WI38 (cell line): ENCODE data around the gene SPACA6.
A peak's percentile ranks its signal among the peaks of the same experiment; 100 is the strongest.

Source experiments
- H3K4me3 ChIP-seq: 2 replicates; pipeline ENCODE4 v1.5.1; 2011; ENCODE audit warnings: low read depth, mild to moderate bottlenecking, control low read depth, low read length
- TF ChIP-seq, protein P1 (sequence below): IDR thresholded peaks from 2 replicates; pipeline ENCODE4 v1.5.1; 2012; ENCODE audit warnings: low read depth, mild to moderate bottlenecking, control low read depth, low read length

SPACA6 gene

DNA sequence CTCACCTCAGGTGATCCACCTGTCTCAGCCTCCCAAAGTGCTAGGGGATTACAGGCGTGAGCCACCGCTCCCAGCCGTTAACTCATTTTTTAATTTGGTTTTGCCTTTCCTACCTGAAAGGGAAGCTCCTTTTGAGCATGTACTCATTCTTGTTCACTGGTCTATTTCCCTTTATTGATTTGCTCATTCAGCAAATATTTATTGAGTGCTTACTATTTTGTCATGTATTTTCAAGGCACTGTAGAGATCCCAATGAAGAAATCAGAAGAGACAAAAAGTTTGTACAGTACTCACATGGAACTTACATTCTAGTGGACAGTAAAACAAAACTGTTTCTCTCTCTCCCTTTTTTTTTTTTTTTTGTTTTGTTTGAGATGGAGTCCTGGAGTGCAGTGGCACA is 13.8 kb downstream of the SPACA6 start:
- no peak overlapping the region for H3K4me3 ChIP-seq
- TF ChIP-seq, protein P1, sequence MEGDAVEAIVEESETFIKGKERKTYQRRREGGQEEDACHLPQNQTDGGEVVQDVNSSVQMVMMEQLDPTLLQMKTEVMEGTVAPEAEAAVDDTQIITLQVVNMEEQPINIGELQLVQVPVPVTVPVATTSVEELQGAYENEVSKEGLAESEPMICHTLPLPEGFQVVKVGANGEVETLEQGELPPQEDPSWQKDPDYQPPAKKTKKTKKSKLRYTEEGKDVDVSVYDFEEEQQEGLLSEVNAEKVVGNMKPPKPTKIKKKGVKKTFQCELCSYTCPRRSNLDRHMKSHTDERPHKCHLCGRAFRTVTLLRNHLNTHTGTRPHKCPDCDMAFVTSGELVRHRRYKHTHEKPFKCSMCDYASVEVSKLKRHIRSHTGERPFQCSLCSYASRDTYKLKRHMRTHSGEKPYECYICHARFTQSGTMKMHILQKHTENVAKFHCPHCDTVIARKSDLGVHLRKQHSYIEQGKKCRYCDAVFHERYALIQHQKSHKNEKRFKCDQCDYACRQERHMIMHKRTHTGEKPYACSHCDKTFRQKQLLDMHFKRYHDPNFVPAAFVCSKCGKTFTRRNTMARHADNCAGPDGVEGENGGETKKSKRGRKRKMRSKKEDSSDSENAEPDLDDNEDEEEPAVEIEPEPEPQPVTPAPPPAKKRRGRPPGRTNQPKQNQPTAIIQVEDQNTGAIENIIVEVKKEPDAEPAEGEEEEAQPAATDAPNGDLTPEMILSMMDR: no peak

DNA sequence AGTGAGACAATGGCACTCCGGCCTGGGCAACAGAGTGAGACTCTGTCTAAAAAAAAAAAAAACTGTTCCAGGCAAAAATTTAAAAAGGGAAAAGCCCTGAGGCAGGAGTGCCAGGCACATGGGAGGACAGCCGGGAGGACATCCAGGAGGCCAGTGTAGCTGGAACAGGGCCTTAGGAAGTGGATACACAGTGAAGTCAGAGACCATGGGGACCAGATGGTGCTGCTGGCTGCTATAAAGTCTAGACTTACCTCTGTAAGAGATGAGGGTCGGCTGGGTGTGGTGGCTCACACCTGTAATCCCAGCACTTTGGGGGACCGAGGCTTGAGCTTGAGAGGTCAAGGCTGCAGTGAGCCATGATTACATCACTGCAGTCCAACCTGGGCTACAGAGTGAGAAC is 15.7 kb downstream of the SPACA6 start:
- TF ChIP-seq, protein P1: no peak

DNA sequence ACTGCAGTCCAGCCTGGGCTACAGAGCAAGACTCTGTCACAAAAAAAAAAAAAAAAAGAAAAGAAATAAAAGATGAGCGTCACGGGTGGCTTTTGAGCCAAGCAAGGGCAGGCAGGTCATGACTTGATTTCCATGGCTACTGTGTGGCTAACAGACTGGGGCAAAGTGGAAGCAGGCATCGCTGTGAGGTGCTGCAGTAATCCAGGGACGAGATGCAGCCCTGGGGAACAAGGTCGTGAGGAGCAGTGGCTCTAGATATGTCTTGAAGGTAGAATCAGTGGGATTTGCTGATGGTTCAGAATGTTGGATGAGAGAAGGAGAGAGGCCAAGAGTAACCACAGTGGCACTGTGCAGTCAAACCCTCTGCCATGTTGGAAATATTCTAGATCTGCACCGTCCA is 16.4 kb downstream of the SPACA6 start:
- no peak overlapping the region for H3K4me3 ChIP-seq
- TF ChIP-seq, protein P1: no peak

More for the DNA sequence above, 15.7 kb downstream of the SPACA6 start:
- H3K4me3 ChIP-seq: no peak overlapping the region

DNA sequence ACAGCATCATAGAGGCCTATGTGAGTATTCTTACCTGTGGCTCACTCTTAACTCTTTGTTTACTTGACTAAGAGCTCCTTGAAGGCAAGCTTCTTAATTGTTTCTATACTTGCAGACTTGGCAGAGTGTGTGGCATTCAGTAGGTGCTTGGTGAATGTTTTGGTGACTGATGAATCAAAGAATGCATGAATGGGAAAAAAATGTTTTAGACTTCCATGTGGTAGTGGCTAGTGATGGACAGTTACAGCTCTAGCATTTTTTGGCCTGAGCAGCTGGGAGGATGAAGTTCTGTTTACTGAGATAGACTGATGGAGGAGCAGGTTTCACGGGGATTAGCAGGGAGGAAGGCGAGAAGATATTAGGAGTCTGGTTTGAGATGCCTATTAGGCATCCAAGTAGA is 17.0 kb downstream of the SPACA6 start:
- no peak overlapping the region for H3K4me3 ChIP-seq
- TF ChIP-seq, protein P1: no peak

DNA sequence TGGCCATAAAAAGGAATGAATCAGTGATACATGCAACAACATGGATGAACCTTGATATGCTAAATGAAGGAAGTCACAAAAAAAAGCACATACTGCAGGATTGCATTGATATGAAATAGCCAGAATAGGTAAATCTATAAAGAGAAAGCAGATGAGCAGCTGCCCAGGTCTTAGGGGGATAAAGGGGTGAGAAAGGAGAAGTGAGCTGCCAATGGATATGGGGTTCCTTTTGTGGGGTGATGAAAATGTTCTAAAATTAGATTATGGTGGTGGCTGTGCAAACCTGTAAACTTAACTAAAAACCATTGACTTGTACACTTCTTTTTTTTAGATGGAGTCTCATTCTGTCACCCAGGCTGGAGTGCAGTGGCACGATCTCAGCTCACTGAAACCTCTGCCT is 18.6 kb downstream of the SPACA6 start:
- TF ChIP-seq, protein P1: no peak

DNA sequence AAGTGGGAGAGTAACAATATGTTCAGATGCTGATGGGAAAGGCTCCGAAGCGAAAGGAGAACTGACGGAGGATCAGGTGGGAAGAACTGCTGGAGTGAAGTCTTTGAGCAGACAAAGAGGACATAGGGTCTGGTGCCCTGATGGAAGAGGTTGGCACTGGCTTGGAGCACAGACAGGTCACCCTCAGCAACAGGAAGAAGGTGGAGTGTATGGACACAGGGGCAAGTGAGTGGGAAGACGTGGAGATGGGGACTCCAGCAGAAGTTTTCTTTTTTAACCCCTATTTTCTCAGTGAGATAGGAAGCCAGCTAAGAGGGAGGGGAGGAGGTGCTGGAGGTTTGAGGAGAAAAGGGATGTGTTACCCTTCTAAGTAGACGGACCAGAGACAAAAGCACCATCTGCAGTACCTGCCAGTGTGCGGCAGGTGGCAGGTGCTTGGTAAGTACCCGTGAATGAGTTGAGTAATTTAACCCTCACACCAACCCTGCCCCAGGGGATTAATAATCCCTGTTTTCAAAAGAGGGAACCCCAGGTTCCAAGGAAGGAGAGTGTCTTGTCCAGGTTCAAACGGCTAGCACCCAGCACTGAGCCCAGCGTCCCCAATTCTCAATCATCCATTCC is 19.4 kb downstream of the SPACA6 start:
- no peak overlapping the region for H3K4me3 ChIP-seq
- TF ChIP-seq, protein P1: peak; percentile 34; the same call in 1 of the 2 replicates

More for the DNA sequence above, 18.6 kb downstream of the SPACA6 start:
- H3K4me3 ChIP-seq: no peak overlapping the region

DNA sequence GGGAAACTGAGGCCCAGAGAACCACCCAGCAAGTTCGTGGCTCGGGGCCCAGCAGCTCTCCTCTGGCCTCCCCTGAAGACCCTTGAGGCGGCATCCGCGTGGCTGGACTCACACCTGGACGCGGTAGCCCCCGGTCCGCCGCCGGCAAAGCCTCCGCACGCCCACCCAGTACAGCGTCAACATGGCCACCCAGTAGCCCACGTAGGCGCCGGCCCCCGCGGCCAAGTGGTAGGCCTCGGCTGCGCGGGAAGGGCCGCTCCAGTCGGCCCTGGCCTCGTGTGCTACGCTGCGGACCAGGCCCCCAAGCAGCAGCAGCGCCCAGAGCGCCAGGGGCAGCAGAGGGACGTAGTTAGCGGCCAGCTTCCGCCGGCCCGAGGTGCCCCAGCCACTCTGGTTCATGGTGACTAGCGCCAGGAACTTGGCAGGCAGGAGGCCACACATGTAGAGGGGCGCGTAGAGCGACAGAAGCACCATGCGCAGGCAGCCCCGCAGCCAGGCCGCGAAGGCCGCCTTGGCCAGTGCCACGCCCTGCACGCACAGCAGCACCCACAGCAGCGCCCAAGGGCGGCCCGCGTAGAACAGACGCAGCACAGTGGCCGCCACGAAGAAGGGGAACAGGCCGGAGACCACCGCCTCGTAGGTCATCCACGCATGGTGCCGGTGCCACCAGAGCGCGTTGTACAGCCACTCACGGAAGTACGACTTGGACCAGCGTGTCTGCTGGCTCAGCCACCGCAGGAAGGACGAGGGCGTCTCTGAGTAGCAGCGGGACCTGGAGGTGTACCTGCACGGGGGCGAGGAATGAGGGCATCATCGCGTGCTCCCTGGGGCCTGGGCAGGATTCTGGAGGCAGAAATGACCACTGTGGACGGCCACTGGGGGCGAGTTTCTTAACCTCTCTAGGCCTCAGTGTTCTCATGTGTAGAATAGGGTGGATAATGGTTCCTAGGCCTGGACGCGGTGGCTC is 20.5 kb downstream of the SPACA6 start:
- TF ChIP-seq, protein P1: no peak
- no peak overlapping the region for H3K4me3 ChIP-seq
